ENCODE results near the gene MPC2. TPM values are rescaled to one million over a fixed set of nuclear protein-coding genes. Genes with fewer than 3 reads are reported as not detected.
"Not testable (repeated sequence)": the region's sequence is repeated elsewhere in the genome, so short reads cannot be mapped to it uniquely, and the experiment has no call there.

MPC2 gene
- total RNA-seq, 2 experiments from 2014 or later = 69.7 to 70.2 TPM

DNA sequence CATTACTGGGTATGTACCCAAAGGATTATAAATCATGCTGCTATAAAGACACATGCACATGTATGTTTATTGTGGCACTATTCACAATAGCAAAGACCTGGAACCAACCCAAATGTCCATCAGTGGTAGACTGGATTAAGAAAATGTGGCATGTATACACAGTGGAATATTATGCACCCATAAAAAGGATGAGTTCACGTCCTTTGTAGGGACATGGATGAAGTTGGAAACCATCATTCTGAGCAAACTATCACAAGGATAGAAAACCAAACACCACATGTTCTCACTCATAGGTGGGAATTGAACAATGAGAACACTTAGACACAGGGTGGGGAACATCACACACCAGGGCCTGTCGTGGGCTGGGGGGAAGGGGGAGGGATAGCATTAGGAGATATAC is 49.7 kb downstream of the MPC2 start:
- H3K4me3 Mint-ChIP-seq; DNase-seq; CTCF ChIA-PET; H3K9me3 Mint-ChIP-seq; H3K27ac Mint-ChIP-seq; intact Hi-C loops (cut with micrococcal nuclease); H3K4me1 Mint-ChIP-seq (ENCODE audit: low read depth); H3K27me3 Mint-ChIP-seq (ENCODE audit: low read depth); H3K36me3 Mint-ChIP-seq (ENCODE audit: low read depth): not testable (repeated sequence)

DNA sequence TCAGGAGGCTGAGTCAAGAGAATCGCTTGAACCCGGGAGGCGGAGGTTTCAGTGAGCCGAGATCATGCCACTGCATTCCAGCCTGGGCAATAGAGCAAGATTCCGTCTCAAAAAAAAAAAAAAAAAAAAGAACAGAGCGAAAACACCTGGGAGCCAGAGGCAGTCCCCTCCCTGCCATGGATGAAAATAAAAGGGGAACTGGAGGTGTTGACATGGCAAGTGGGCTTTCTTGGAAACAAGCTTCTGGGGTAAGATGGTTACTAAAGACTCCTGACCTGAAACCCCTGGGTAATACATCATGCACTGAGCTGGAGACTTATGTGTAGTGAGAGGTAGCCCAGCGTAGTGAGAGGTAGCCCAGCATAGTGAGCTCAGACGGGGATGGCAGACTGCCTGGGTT is 54.5 kb downstream of the MPC2 start:
- Mint-ChIP-seq H3K27me3 (ENCODE audit: low read depth) (no peaks in the 10 kb centered on the region), H3K36me3 (ENCODE audit: low read depth) (no peaks in the 10 kb centered on the region), H3K4me1 (ENCODE audit: low read depth) (no peaks in the 10 kb centered on the region), H3K9me3 (no peaks in the 10 kb centered on the region), H3K4me3 (no peak overlapping the region), H3K27ac (no peak overlapping the region)
- intact Hi-C loops (cut with micrococcal nuclease) = no loop called here
- CTCF ChIA-PET = interaction anchor here (0.8 kb wide), 1 partner anchor 1273 kb away, joined by 4 read pairs; no protein-coding TSS in a partner anchor
- DNase-seq = no peak

DNA sequence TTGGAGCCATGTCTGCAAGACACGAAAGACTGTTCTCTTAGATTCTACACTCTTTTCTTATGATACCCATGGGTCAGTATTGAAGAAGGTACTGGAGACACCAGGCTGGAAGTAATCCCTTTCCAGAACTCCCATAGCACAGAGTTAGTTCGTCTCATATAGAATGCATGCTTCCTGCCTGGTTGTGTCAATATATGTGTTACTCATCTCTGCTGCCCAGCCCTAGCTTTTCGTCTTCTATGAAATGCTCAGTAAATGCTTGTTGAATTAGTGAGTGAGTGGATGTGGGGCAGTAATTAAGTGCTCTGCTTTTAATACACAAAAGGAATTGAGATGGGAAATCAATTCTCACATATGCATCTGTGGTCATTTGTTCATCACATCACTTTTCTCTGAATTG is 55.1 kb downstream of the MPC2 start:
- H3K27ac Mint-ChIP-seq = no peak overlapping the region
- H3K36me3 Mint-ChIP-seq (ENCODE audit: low read depth) = no peaks in the 10 kb centered on the region
- no peak for DNase-seq
- no peaks in the 10 kb centered on the region for H3K4me1 Mint-ChIP-seq (ENCODE audit: low read depth)
- CTCF ChIA-PET = no interaction called here
- no peak overlapping the region for H3K4me3 Mint-ChIP-seq
- no peaks in the 10 kb centered on the region for H3K27me3 Mint-ChIP-seq (ENCODE audit: low read depth)
- intact Hi-C loops (cut with micrococcal nuclease) = loop anchor here (2.0 kb wide), 1 partner anchor 67 kb away; no protein-coding TSS in a partner anchor
- H3K9me3 Mint-ChIP-seq = no peaks in the 10 kb centered on the region

DNA sequence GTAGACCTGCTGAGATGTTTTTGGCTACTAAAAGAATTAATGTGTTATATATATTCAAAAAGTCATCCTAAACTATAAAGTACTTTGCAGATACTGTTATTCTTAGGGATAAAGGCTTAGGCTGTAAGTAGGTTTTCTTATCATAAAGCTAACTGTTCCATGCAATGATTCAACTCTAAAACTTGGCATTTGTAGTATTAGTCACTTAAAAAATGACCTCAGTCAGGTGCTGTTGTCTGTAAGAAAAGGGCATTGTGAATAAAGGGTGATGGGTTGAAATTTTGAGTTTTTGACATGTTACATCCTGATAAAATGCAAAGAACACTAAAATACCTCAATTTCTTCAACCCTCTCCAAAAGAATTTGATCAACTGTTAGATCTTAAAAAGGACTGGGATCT is 55.8 kb downstream of the MPC2 start:
- Mint-ChIP-seq H3K27ac (no peak overlapping the region), H3K4me3 (no peak overlapping the region), H3K36me3 (ENCODE audit: low read depth) (no peaks in the 10 kb centered on the region), H3K9me3 (no peaks in the 10 kb centered on the region), H3K4me1 (ENCODE audit: low read depth) (no peaks in the 10 kb centered on the region), H3K27me3 (ENCODE audit: low read depth) (no peaks in the 10 kb centered on the region)
- DNase-seq = no peak
- intact Hi-C loops (cut with micrococcal nuclease) = loop anchor here (2.0 kb wide), 1 partner anchor 68 kb away; no protein-coding TSS in a partner anchor
- CTCF ChIA-PET = no interaction called here

DNA sequence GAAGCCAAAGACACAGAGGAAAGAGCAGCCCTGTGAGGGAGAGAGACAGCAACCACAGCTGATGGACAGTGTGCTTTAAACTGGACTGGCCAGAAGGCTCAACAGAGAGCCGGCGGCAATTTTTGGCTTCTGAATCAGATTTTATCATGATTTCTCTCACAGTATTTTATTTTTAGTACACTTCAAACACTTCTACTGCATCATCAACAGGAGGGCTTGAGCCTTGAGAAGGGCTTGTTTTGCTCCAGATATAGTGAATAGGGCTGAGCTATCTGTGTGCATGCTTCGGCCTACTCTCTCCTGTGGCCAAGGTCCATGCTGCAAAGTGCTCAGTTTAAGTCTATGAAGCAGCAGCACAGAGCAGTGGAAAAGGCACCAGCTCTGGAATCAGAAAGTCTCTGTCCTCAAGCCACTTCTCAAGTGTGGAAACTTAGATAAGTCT is 56.3 kb downstream of the MPC2 start:
- Mint-ChIP-seq H3K36me3 (ENCODE audit: low read depth) (no peaks in the 10 kb centered on the region), H3K4me3 (no peak overlapping the region), H3K27me3 (ENCODE audit: low read depth) (no peaks in the 10 kb centered on the region), H3K9me3 (no peaks in the 10 kb centered on the region), H3K27ac (no peak overlapping the region), H3K4me1 (ENCODE audit: low read depth) (no peaks in the 10 kb centered on the region)
- intact Hi-C loops (cut with micrococcal nuclease) = loop anchor here (2.0 kb wide), 1 partner anchor 68 kb away; no protein-coding TSS in a partner anchor
- CTCF ChIA-PET = no interaction called here
- DNase-seq = no peak

DNA sequence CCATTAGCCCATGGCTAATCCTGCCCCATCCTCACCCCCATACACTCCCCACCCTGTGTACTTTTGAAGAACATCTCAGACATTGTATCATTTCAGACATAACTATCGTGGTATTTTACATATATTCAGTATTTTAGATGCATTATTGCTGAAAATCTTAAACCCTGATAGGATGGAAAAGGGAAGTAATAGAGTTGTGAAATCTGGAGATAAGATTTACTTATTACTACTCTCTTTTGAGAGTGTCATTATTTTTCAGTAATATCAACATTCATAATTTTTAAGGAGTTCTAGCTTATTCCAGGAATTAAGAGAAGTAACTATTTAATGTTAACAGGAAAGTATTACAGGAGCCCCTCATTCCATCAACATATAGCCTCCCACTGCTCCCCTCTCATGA is 57.4 kb downstream of the MPC2 start:
- DNase-seq = no peak
- no peaks in the 10 kb centered on the region for H3K4me1 Mint-ChIP-seq (ENCODE audit: low read depth)
- H3K27me3 Mint-ChIP-seq (ENCODE audit: low read depth) = no peaks in the 10 kb centered on the region
- no peaks in the 10 kb centered on the region for H3K9me3 Mint-ChIP-seq
- H3K36me3 Mint-ChIP-seq (ENCODE audit: low read depth) = no peaks in the 10 kb centered on the region
- H3K27ac Mint-ChIP-seq = no peak overlapping the region
- no peak overlapping the region for H3K4me3 Mint-ChIP-seq
- CTCF ChIA-PET = no interaction called here
- intact Hi-C loops (cut with micrococcal nuclease) = no loop called here

DNA sequence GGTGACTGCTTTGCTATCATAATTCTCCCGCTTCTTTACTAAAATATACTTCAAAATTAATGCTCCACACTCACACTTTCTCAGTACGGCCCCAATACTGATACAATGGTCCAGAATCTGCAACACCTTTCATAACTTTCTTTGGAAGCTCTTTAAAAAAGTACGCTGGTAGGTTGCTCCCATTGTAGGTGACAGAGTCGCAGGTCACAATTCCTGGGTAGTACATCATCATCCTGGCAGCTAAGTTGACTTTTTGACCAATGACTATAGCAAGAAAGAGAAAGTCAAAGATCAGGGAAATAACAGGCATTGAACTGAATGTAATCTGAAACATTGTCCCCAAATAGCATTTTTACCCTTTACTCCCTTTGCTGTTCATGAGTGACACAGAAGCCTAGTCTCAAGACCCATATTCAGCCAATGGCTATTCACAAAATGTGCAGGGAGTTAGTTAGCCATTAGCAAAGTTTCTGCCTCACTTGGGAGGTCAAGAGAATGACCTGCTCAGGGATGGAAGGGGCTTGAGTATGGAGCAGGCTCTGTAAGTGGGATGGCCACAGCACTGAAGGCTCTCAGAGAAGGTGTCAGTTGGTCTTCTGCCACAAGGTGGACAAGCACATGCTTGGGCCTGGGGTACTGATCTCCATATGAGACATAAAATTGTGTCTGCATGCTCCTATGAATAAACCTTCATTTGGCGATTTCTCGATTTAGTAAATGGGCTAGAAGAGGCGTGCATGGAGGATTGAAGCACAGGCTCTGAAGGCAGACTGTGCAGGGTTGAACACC is 58.3 kb downstream of the MPC2 start:
- H3K9me3 Mint-ChIP-seq = no peaks in the 10 kb centered on the region
- CTCF ChIA-PET = interaction anchor here (0.7 kb wide), 1 partner anchor 17 kb away, joined by 4 read pairs; no protein-coding TSS in a partner anchor
- H3K4me1 Mint-ChIP-seq (ENCODE audit: low read depth) = no peaks in the 10 kb centered on the region
- intact Hi-C loops (cut with micrococcal nuclease) = no loop called here
- no peak overlapping the region for H3K27ac Mint-ChIP-seq
- no peak overlapping the region for H3K4me3 Mint-ChIP-seq
- DNase-seq = no peak
- no peaks in the 10 kb centered on the region for H3K36me3 Mint-ChIP-seq (ENCODE audit: low read depth)
- H3K27me3 Mint-ChIP-seq (ENCODE audit: low read depth) = no peaks in the 10 kb centered on the region

DNA sequence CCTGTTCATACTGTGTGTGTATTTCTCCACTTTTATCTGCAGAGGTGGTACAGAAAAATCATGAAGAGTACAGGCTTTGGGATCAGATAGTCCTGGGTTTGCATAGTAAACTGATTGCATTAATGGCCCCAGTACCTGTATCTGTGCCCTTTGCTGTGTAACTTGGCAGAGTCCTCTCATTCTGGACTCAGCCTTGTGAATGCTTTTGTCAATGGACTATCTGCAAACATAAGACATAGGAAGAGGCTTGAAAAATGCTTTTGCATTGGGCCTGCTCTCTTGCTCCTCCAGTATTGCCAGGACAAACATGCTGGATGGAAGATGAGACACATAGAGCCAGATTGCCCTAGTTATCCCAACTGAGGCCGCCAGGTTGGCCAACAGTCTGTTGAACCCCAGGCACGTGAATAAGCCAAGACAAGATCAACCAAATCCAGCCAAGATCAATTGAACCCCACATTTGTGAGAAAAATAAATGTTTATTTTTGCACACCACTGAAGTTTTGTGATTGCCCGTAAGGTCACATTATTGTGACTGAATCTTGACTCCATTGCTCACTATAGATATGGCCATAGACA is 60.2 kb downstream of the MPC2 start:
- Mint-ChIP-seq H3K4me3 (no peak overlapping the region), H3K36me3 (ENCODE audit: low read depth) (no peaks in the 10 kb centered on the region), H3K27ac (no peak overlapping the region), H3K9me3 (no peaks in the 10 kb centered on the region), H3K4me1 (ENCODE audit: low read depth) (no peaks in the 10 kb centered on the region), H3K27me3 (ENCODE audit: low read depth) (no peaks in the 10 kb centered on the region)
- intact Hi-C loops (cut with micrococcal nuclease) = no loop called here
- CTCF ChIA-PET = no interaction called here
- no peak for DNase-seq

DNA sequence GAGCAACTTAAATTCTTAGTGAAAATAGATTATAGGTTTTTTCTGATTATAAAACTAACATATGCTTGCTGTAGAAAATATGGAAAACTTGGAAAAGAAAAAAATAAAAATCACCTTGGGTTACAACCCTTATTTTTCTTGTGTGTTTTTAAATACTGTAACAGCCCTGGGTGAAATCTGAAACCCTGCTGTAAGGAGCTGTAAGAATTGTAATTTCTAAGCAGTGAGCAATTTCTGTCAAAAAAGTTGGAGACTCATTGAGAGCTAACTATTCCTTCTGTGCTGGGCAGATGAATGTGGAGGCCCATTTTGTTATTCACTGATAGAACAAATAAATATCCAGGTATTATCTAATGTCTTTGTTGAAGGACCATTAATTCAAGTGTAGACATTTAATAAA is 65.5 kb downstream of the MPC2 start:
- no peak overlapping the region for H3K27ac Mint-ChIP-seq
- no peaks in the 10 kb centered on the region for H3K4me1 Mint-ChIP-seq (ENCODE audit: low read depth)
- CTCF ChIA-PET = interaction anchor here (1.1 kb wide), 1 partner anchor 211 kb away, joined by 3 read pairs; no protein-coding TSS in a partner anchor
- intact Hi-C loops (cut with micrococcal nuclease) = no loop called here
- no peaks in the 10 kb centered on the region for H3K36me3 Mint-ChIP-seq (ENCODE audit: low read depth)
- H3K27me3 Mint-ChIP-seq (ENCODE audit: low read depth) = no peaks in the 10 kb centered on the region
- DNase-seq = no peak
- no peaks in the 10 kb centered on the region for H3K9me3 Mint-ChIP-seq
- H3K4me3 Mint-ChIP-seq = no peak overlapping the region

DNA sequence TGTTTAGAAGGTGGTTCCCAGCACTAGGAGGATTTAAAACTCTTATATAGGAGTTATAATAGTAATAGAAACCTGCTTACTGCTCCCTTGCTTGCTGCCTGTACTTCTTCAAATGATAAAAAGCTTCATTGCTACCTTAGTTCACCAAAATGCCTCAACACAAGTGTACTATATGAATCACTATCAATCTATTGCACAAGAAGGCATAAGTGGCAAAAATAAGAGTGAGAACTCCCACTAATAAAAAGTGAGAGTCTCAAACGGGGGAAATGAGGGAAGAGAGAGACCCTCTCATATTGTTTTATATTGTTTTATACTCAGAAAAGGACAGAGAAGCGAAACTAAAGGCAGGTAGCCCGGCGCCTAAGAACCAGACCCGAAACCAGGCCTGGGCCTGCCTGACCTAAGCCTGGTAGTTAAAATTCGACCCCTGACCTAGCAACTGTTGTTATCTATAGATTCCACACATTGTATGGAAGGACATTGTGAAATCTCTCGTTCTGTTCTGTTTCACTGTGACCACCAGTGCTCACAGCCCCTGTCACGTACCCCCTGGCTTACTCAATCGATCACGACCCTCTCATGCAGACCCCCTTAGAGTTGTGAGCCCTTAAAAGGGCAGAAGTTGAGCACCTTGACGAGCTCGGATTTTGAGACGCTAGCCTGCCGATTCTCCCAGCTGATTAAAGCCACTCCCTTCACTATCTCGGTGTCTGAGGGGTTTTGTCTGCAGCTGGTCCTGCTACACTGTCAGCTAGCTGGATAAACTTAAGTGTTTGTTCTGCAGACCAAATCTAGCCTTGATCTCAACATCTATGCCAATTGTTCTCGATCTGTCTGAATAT is 67.5 kb downstream of the MPC2 start:
- H3K27ac Mint-ChIP-seq; DNase-seq; H3K9me3 Mint-ChIP-seq; intact Hi-C loops (cut with micrococcal nuclease); H3K36me3 Mint-ChIP-seq (ENCODE audit: low read depth); H3K27me3 Mint-ChIP-seq (ENCODE audit: low read depth); CTCF ChIA-PET; H3K4me3 Mint-ChIP-seq; H3K4me1 Mint-ChIP-seq (ENCODE audit: low read depth): not testable (repeated sequence)

DNA sequence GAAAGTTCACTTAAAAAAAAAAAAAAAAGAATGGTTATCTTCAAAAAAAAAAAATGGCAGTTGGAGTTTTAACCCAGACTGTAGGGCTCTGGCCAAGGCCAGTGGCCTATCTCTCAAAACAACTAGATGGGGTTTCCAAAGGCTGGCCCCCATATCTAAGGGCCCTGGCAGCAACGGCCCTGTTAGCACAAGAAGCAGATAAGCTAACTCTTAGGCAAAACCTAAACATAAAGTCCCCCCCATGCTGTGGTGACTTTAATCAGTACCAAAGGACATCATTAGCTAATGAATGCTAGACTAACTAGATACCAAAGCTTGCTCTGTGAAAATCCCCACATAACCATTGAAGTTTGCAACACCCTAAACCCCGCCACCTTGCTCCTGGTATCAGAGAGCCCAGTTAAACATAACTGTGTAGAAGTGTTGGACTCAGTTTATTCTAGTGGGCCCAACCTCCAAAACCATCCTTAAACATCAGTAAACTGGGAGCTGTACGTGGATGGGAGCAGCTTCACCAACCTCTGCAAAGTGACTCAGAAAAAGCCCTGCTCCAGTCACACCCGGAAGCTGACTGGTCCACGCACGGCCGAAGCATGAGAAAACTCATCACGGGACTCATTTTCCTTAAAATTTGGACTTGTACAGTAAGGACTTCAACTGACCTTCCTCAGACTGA is 70.0 kb downstream of the MPC2 start:
- H3K4me1 Mint-ChIP-seq (ENCODE audit: low read depth); DNase-seq; H3K4me3 Mint-ChIP-seq; H3K27me3 Mint-ChIP-seq (ENCODE audit: low read depth); H3K9me3 Mint-ChIP-seq; H3K27ac Mint-ChIP-seq; CTCF ChIA-PET; intact Hi-C loops (cut with micrococcal nuclease); H3K36me3 Mint-ChIP-seq (ENCODE audit: low read depth): not testable (repeated sequence)
